GM12892 (cell line): Measurements from ENCODE around the gene RAB4B.
"Not testable (repeated sequence)": the region's sequence is repeated elsewhere in the genome, so short reads cannot be mapped to it uniquely, and the experiment has no call there.

ENCODE experiments used
- DNase-seq: peaks from one replicate; pipeline ENCODE4 v3.0.0; 2011; ENCODE audit not compliant: insufficient read length
- FAIRE-seq: peaks from 2 replicates; lab custom pipeline; 2011; peaks lifted over from hg19 to GRCh38; lab: Jason Lieb, UNC
- POLR2A ChIP-seq: IDR thresholded peaks from 2 replicates; pipeline ENCODE4 v1.6.1; 2011; ENCODE audit warnings: low read depth, low read length, control low read depth
- POLR2AphosphoS5 ChIP-seq: IDR thresholded peaks from 2 replicates; pipeline ENCODE4 v1.6.1; 2011; ENCODE audit warnings: low read depth, low read length, control low read depth
- TAF1 ChIP-seq: IDR thresholded peaks from 2 replicates; pipeline ENCODE4 v1.6.1; 2011; ENCODE audit warnings: low read depth, mild to moderate bottlenecking, control low read depth, low read length, borderline replicate concordance

The RAB4B gene

DNA sequence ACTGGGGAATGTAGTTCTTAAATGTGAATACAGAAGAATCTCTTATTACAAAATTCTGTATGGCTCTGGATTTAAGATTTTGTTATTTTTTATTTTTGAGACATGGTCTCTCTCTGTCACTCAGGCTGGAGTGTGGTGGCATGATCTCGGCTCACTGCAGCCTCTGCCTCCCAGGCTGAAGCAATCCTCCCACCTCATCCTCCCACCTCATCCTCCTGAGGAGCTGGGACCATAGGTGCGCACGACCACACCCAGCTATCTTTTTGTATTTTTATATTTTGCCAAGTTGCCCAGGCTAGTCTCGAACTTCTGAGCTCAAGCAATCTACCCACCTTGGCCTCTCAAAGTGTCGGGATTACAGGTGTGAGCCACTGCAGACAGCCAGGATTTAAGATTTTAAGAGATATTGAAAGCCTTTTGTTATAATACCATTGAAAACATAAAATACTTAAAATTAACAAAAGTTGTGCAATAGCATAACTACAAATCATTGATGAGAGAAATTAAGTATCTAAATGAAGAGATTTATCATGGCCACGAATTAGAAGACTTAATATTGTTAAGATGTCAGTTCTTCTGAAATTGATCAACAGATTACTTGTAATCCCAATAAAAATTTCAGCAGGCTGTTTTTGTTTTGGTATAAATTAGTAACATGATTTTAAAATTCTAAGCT lies 58.8 kb downstream of the RAB4B start:
- TF ChIP-seq POLR2A (no peak), POLR2AphosphoS5 (no peak), TAF1 (no peak)
- no peak for DNase-seq
- FAIRE-seq = no peak

DNA sequence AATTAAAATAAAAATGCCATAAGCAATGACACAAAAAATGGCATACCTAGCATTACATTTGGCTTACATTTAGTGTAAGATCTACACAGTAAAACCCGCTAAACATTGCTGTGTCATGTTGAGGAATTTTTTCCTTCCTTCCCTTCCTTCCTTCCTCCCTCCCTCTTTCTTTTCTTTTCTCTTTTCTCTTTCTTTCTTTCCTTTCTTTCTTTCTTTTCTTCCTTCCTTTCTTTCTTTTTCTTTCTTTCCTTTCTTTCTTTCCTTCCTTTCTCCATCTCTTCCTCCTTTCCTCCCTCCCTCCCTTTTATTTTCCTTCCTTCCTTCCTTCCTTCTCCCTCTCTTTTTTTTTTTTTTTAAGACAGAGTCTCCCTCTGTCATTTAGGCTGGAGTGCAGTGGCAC lies 60.4 kb downstream of the RAB4B start:
- DNase-seq, FAIRE-seq: not testable (repeated sequence)

DNA sequence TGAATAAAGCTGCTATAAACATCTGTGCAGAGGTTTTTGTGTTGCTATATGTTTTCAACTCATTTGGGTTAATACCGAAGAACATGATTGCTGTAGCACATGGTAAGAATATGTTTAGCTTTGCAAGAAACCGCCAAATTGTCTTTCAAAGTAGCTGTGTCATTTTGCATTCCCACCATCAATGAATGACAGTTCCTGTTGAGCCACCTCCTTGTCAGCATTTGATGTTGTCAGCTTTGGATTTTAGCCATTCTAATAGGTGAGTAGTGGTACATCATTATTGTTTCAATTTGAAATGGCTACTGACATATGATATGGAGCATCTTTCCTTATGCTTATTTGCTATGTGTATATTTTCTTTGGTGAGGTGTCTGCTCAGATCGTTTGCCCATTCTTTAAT lies 64.0 kb downstream of the RAB4B start:
- FAIRE-seq, DNase-seq: not testable (repeated sequence)

DNA sequence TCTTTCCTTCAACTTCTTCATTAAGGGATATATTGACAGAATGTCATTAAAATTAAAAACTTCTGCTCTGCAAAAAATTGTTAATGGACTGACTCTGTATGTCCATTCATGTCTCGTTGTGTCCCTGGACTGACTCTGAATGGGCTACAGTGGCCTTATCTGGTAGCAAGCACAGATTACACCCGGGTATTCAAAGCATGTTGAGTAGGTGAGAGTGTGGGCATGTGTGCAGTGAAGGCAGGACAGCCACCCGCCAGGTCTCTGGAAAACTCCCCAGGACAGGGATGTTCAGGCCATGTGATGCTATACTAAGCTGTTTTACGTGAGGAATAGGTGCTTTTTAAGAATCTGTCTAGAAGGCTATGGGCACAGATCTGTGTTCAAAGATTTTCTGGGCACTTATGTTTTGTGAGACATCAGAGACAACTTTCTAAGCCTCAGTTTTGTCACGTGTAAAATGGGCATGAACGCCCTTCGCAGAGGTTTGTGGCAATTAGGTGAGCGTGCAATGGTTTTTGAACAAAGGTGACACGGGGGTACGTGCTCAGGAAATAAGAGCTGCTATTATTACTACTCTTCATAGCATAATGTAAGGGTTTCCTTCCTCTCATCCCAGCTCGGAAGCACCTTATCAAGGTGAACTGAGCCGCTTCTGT lies 65.1 kb downstream of the RAB4B start:
- not testable (repeated sequence) for DNase-seq, FAIRE-seq

DNA sequence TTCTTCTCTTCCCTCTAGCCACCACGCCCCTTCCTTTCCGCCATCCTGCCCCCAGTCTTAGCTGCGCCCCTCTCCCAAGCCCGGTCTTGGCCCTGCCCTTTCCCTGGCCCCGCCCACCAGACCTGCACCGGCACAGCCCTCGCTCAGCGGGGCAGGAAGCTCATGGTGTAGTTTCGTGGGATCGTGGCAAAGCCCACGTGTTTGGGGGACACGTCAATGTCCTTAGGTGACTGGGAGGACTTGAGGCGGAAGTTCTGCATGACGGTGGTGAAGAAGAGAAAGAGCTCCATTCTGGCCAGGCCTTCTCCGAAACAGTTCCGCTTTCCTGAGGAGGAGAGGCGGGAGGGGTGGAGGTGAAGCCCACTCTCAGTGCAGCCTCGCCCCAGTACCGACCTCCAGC lies 65.6 kb downstream of the RAB4B start:
- FAIRE-seq, DNase-seq: not testable (repeated sequence)
